Activated T-cell treated with anti-CD3 and anti-CD28 coated beads, Interleukin-2, amount 50 U/mL, for 24 hours (primary cell): Measurements from ENCODE around the gene EMC8.
"Not testable (repeated sequence)": the region's sequence is repeated elsewhere in the genome, so short reads cannot be mapped to it uniquely, and the experiment has no call there.

Experiments
- DNase-seq: peaks from one replicate; pipeline ENCODE4 v3.0.0-alpha.2; 2020
- H3K27ac Mint-ChIP-seq: 2 replicates; pipeline ENCODE4 v1.8.0; 2020; ENCODE audit warnings: mild to moderate bottlenecking, mixed read lengths
- H3K27me3 Mint-ChIP-seq: 2 replicates; pipeline ENCODE4 v1.8.0; 2020; ENCODE audit warnings: mixed read lengths
- H3K36me3 Mint-ChIP-seq: 2 replicates; pipeline ENCODE4 v1.8.0; 2020; ENCODE audit warnings: low read depth, mixed read lengths
- H3K4me1 Mint-ChIP-seq: 2 replicates; pipeline ENCODE4 v1.8.0; 2020; ENCODE audit warnings: low read depth, mixed read lengths
- H3K4me3 Mint-ChIP-seq: 2 replicates; pipeline ENCODE4 v1.8.0; 2020; ENCODE audit warnings: mild to moderate bottlenecking, moderate library complexity, mixed read lengths
- H3K9me3 Mint-ChIP-seq: 2 replicates; pipeline ENCODE4 v1.8.0; 2020; ENCODE audit warnings: mixed read lengths

The EMC8 gene

GRCh38 chr16:85812031-85812807 is 12.9 kb upstream of the EMC8 start:
- Mint-ChIP-seq H3K4me1 (no peaks in the 10 kb centered on the region), H3K36me3 (peaks cover 3% of the 10 kb centered on the region), H3K27me3 (peaks cover 24% of the 10 kb centered on the region), H3K27ac (no peak overlapping the region), H3K9me3 (no peaks in the 10 kb centered on the region), H3K4me3 (no peak overlapping the region)
- no peak for DNase-seq

GRCh38 chr16:85810742-85811115 is 11.4 kb upstream of the EMC8 start:
- Mint-ChIP-seq H3K4me3 (no peak overlapping the region), H3K4me1 (no peaks in the 10 kb centered on the region), H3K9me3 (no peaks in the 10 kb centered on the region), H3K27ac (no peak overlapping the region), H3K27me3 (peaks cover 21% of the 10 kb centered on the region), H3K36me3 (peaks cover 18% of the 10 kb centered on the region)
- DNase-seq, result no peak

GRCh38 chr16:85810097-85810741 is 10.9 kb upstream of the EMC8 start:
- Mint-ChIP-seq H3K4me1 (no peaks in the 10 kb centered on the region), H3K36me3 (peaks cover 23% of the 10 kb centered on the region), H3K4me3 (no peak overlapping the region), H3K9me3 (no peaks in the 10 kb centered on the region), H3K27ac (no peak overlapping the region), H3K27me3 (peaks cover 18% of the 10 kb centered on the region)
- DNase-seq, result no peak

- Mint-ChIP-seq H3K27ac (no peak overlapping the region), H3K9me3 (no peaks in the 10 kb centered on the region), H3K27me3 (peaks cover 13% of the 10 kb centered on the region), H3K4me1 (no peaks in the 10 kb centered on the region), H3K36me3 (peaks cover 29% of the 10 kb centered on the region), H3K4me3 (no peak overlapping the region)
- DNase-seq, result no peak
Observed at GRCh38 chr16:85809645-85810044, 10.3 kb upstream of the EMC8 start.

- no peak overlapping the region for H3K4me3 Mint-ChIP-seq
- peaks cover 13% of the 10 kb centered on the region for H3K27me3 Mint-ChIP-seq
- no peak overlapping the region for H3K27ac Mint-ChIP-seq
- no peaks in the 10 kb centered on the region for H3K9me3 Mint-ChIP-seq
- peaks cover 1% of the 10 kb centered on the region for H3K4me1 Mint-ChIP-seq
- no peak for DNase-seq
- peaks cover 36% of the 10 kb centered on the region for H3K36me3 Mint-ChIP-seq
Observed at GRCh38 chr16:85808926-85809325, 9.6 kb upstream of the EMC8 start.

- not testable (repeated sequence) for H3K27me3 Mint-ChIP-seq, H3K27ac Mint-ChIP-seq, H3K4me3 Mint-ChIP-seq, DNase-seq, H3K9me3 Mint-ChIP-seq, H3K4me1 Mint-ChIP-seq
- peaks cover 44% of the 10 kb centered on the region for H3K36me3 Mint-ChIP-seq
Observed at GRCh38 chr16:85808104-85808503, 8.8 kb upstream of the EMC8 start.

- not testable (repeated sequence) for H3K4me3 Mint-ChIP-seq, H3K27ac Mint-ChIP-seq, DNase-seq, H3K27me3 Mint-ChIP-seq, H3K9me3 Mint-ChIP-seq
- peaks cover 13% of the 10 kb centered on the region for H3K4me1 Mint-ChIP-seq
- peaks cover 52% of the 10 kb centered on the region for H3K36me3 Mint-ChIP-seq
Observed at GRCh38 chr16:85807340-85807739, 8.0 kb upstream of the EMC8 start.

GRCh38 chr16:85806539-85806938 is 7.2 kb upstream of the EMC8 start:
- no peak overlapping the region for H3K27ac Mint-ChIP-seq
- H3K4me1 Mint-ChIP-seq, result peaks cover 21% of the 10 kb centered on the region
- no peak overlapping the region for H3K4me3 Mint-ChIP-seq
- no peak for DNase-seq
- peaks cover 60% of the 10 kb centered on the region for H3K36me3 Mint-ChIP-seq
- no peaks in the 10 kb centered on the region for H3K9me3 Mint-ChIP-seq
- peaks cover under 1% of the 10 kb centered on the region for H3K27me3 Mint-ChIP-seq

GRCh38 chr16:85805442-85806045 is 6.2 kb upstream of the EMC8 start:
- H3K9me3 Mint-ChIP-seq, result no peaks in the 10 kb centered on the region
- H3K27ac Mint-ChIP-seq, result no peak overlapping the region
- peaks cover 70% of the 10 kb centered on the region for H3K36me3 Mint-ChIP-seq
- peaks cover 30% of the 10 kb centered on the region for H3K4me1 Mint-ChIP-seq
- no peak for DNase-seq
- no peak overlapping the region for H3K4me3 Mint-ChIP-seq
- no peaks in the 10 kb centered on the region for H3K27me3 Mint-ChIP-seq

- DNase-seq, result no peak
- Mint-ChIP-seq H3K9me3 (no peaks in the 10 kb centered on the region), H3K4me3 (no peak overlapping the region), H3K36me3 (peaks cover 80% of the 10 kb centered on the region), H3K27me3 (no peaks in the 10 kb centered on the region), H3K4me1 (peaks cover 36% of the 10 kb centered on the region), H3K27ac (peak overlapping the region; percentile 34)
Observed at GRCh38 chr16:85803570-85803969, 4.2 kb upstream of the EMC8 start.

- Mint-ChIP-seq H3K36me3 (peaks cover 89% of the 10 kb centered on the region), H3K27me3 (no peaks in the 10 kb centered on the region), H3K4me3 (peak overlapping the region; percentile 89), H3K27ac (peak overlapping the region; percentile 92), H3K9me3 (no peaks in the 10 kb centered on the region), H3K4me1 (peaks cover 63% of the 10 kb centered on the region)
- no peak for DNase-seq
Observed at GRCh38 chr16:85800321-85800669, 951 bp upstream of the EMC8 start.

GRCh38 chr16:85798901-85799496 is 345 bp downstream of the EMC8 start:
- Mint-ChIP-seq H3K36me3 (peaks cover 89% of the 10 kb centered on the region), H3K4me3 (peak overlapping the region; percentile 89), H3K27me3 (no peaks in the 10 kb centered on the region), H3K4me1 (peaks cover 72% of the 10 kb centered on the region), H3K27ac (peak overlapping the region; percentile 91), H3K9me3 (no peaks in the 10 kb centered on the region)
- no peak for DNase-seq

GRCh38 chr16:85798283-85798776 is 1.0 kb downstream of the EMC8 start:
- Mint-ChIP-seq H3K4me1 (peaks cover 67% of the 10 kb centered on the region), H3K27me3 (no peaks in the 10 kb centered on the region), H3K4me3 (peak overlapping the region; percentile 89), H3K27ac (peak overlapping the region; percentile 88), H3K36me3 (peaks cover 89% of the 10 kb centered on the region), H3K9me3 (no peaks in the 10 kb centered on the region)
- DNase-seq, result no peak

GRCh38 chr16:85796599-85796998 is 2.7 kb downstream of the EMC8 start:
- H3K9me3 Mint-ChIP-seq, result no peaks in the 10 kb centered on the region
- no peaks in the 10 kb centered on the region for H3K27me3 Mint-ChIP-seq
- H3K4me3 Mint-ChIP-seq, result peak overlapping the region; percentile 89
- peak overlapping the region; percentile 16 for H3K27ac Mint-ChIP-seq
- H3K4me1 Mint-ChIP-seq, result peaks cover 63% of the 10 kb centered on the region
- peaks cover 89% of the 10 kb centered on the region for H3K36me3 Mint-ChIP-seq
- DNase-seq, result no peak

- Mint-ChIP-seq H3K9me3 (no peaks in the 10 kb centered on the region), H3K4me3 (no peak overlapping the region), H3K27me3 (no peaks in the 10 kb centered on the region), H3K4me1 (peaks cover 62% of the 10 kb centered on the region), H3K36me3 (peaks cover 89% of the 10 kb centered on the region), H3K27ac (peak overlapping the region; percentile 16)
- no peak for DNase-seq
Observed at GRCh38 chr16:85796152-85796551, 3.2 kb downstream of the EMC8 start.
